IMR-90 (cell line): ENCODE data around the gene LRRTM4. TPM values are rescaled to one million over a fixed set of nuclear protein-coding genes. Genes with fewer than 3 reads are reported as not detected.

Source experiments
- ATAC-seq: fragments of 200-7000 bp; cut with Tn5 transposase; 2 replicates; pipeline ENCODE4 v1.9.1; 2020; ENCODE audit warnings: low read depth, mild to moderate bottlenecking, moderate library complexity
- BruUV-seq: library from RNA; stranded (reverse); fragments of 400-500 nt; replicated peaks from 2 replicates; lab custom pipeline; 2021; lab: Mats Ljungman, UMichigan
- CTCF ChIA-PET: fragments of 300-600 bp; formaldehyde crosslinking; extraction: SDS; loops from one replicate; lab custom pipeline; 2021; ENCODE audit warnings: antibody characterized with exemption; lab: Yijun Ruan, JAX
- POLR2A ChIA-PET: fragments of 300-600 bp; sonication (Branson Sonifier 250); formaldehyde crosslinking; loops from one replicate; lab custom pipeline; 2022; ENCODE audit warnings: antibody characterized with exemption; ENCODE audit not compliant: unreplicated experiment; lab: Charles Lee
- DNase-seq: peaks from one replicate; pipeline ENCODE4 v3.0.0; 2013
- H2AFZ ChIP-seq: replicated peaks from 2 replicates; pipeline ENCODE3; 2013; ENCODE audit warnings: low read length, mild to moderate bottlenecking; ENCODE audit not compliant: poor library complexity
- H2AK5ac ChIP-seq: 2 replicates; pipeline ENCODE4 v1.6.1; 2013; ENCODE audit warnings: low read depth, low read length, inconsistent platforms
- H2AK9ac ChIP-seq: replicated peaks from 2 replicates; pipeline ENCODE3; 2013; ENCODE audit warnings: mild to moderate bottlenecking, low read depth, low read length, moderate library complexity; ENCODE audit not compliant: poor library complexity
- H2BK120ac ChIP-seq: 2 replicates; pipeline ENCODE4 v1.6.1; 2013; ENCODE audit warnings: low read depth, low read length, inconsistent platforms
- H2BK15ac ChIP-seq: 3 replicates; pipeline ENCODE4 v1.6.1; 2013; ENCODE audit warnings: low read depth, low read length, inconsistent platforms
- H2BK20ac ChIP-seq: 2 replicates; pipeline ENCODE4 v1.6.1; 2013; ENCODE audit warnings: low read depth, mild to moderate bottlenecking, inconsistent platforms, low read length, moderate library complexity
- H2BK5ac ChIP-seq: 2 replicates; pipeline ENCODE4 v1.6.1; 2013; ENCODE audit warnings: mild to moderate bottlenecking, low read depth, low read length, inconsistent platforms; ENCODE audit not compliant: poor library complexity, severe bottlenecking
- H3K14ac ChIP-seq: replicated peaks from 2 replicates; pipeline ENCODE4 v1.6.1; 2013; ENCODE audit warnings: low read depth, low read length, inconsistent platforms
- H3K18ac ChIP-seq: 2 replicates; pipeline ENCODE4 v1.6.1; 2013; ENCODE audit warnings: low read depth, low read length, control low read depth
- H3K23ac ChIP-seq: 2 replicates; pipeline ENCODE4 v1.6.1; 2013; ENCODE audit warnings: low read depth, low read length, inconsistent platforms
- H3K27ac ChIP-seq: 2 replicates; pipeline ENCODE4 v1.5.1; 2013; ENCODE audit warnings: mild to moderate bottlenecking, control low read depth, low read length; ENCODE audit not compliant: insufficient read depth
- H3K27me3 ChIP-seq: 2 replicates; pipeline ENCODE4 v1.6.1; 2013; ENCODE audit warnings: low read length; ENCODE audit not compliant: control insufficient read depth, insufficient read depth
- H3K36me3 ChIP-seq: 2 replicates; pipeline ENCODE4 v1.6.1; 2013; ENCODE audit warnings: low read length, mixed read lengths; ENCODE audit not compliant: control insufficient read depth, insufficient read depth
- H3K4ac ChIP-seq: 2 replicates; pipeline ENCODE4 v1.6.1; 2013; ENCODE audit warnings: low read depth, low read length, inconsistent platforms
- H3K4me1 ChIP-seq: 2 replicates; pipeline ENCODE4 v1.6.1; 2013; ENCODE audit warnings: low read length, mixed read lengths; ENCODE audit not compliant: control insufficient read depth, insufficient read depth
- H3K4me2 ChIP-seq: 2 replicates; pipeline ENCODE4 v1.6.1; 2013; ENCODE audit warnings: low read depth, mild to moderate bottlenecking, control low read depth, low read length, moderate library complexity
- H3K4me3 ChIP-seq: 2 replicates; pipeline ENCODE4 v1.5.1; 2013; ENCODE audit warnings: low read depth, mild to moderate bottlenecking, control low read depth, low read length, moderate library complexity; ENCODE audit not compliant: insufficient read depth
- H3K56ac ChIP-seq: 2 replicates; pipeline ENCODE4 v1.6.1; 2013; ENCODE audit warnings: low read length, inconsistent platforms; ENCODE audit not compliant: insufficient read depth; ENCODE audit errors: extremely low read depth
- H3K79me1 ChIP-seq, 2 experiments: 2 replicates each; pipeline ENCODE4 v1.6.1; 2013; ENCODE audit warnings: low read length in 2 of 2, inconsistent platforms in 1 of 2, low read depth in 1 of 2
- H3K9ac ChIP-seq: 2 replicates; pipeline ENCODE4 v1.6.1; 2013; ENCODE audit warnings: low read depth, low read length, control low read depth
- H3K9me1 ChIP-seq: 2 replicates; pipeline ENCODE4 v1.6.1; 2013; ENCODE audit warnings: low read length, inconsistent platforms; ENCODE audit not compliant: insufficient read depth
- H3K9me3 ChIP-seq: 2 replicates; pipeline ENCODE4 v1.6.1; 2013; ENCODE audit warnings: low read length; ENCODE audit not compliant: control insufficient read depth, insufficient read depth
- H4K20me1 ChIP-seq: 2 replicates; pipeline ENCODE4 v1.6.1; 2013; ENCODE audit warnings: low read length, inconsistent platforms; ENCODE audit not compliant: insufficient read depth
- H4K5ac ChIP-seq: 2 replicates; pipeline ENCODE4 v1.6.1; 2013; ENCODE audit warnings: mild to moderate bottlenecking, low read depth, low read length, control low read depth
- H4K8ac ChIP-seq, 2 experiments: 2 replicates each; pipeline ENCODE4 v1.6.1; 2013; ENCODE audit warnings: low read depth in 2 of 2, low read length in 2 of 2, control low read depth in 1 of 2, inconsistent platforms in 1 of 2
- H4K91ac ChIP-seq: 2 replicates; pipeline ENCODE4 v1.6.1; 2013; ENCODE audit warnings: low read depth, low read length, inconsistent platforms; ENCODE audit not compliant: insufficient read depth
- BHLHE40 ChIP-seq: fragments of 150-350 bp; IDR thresholded peaks from 2 replicates; pipeline ENCODE4 v1.6.1; 2016; ENCODE audit warnings: mild to moderate bottlenecking, low read depth, low read length
- CEBPB ChIP-seq: IDR thresholded peaks from 2 replicates; pipeline ENCODE4 v1.6.1; 2012; ENCODE audit warnings: low read depth, low read length, improper control_type of control experiment
- CHD1 ChIP-seq: IDR thresholded peaks from 2 replicates; pipeline ENCODE4 v1.6.1; 2012; ENCODE audit warnings: low read depth, low read length, improper control_type of control experiment
- ELK1 ChIP-seq: fragments of 150-350 bp; IDR thresholded peaks from 2 replicates; pipeline ENCODE4 v1.6.1; 2016; ENCODE audit warnings: low read depth, mild to moderate bottlenecking, low read length, moderate library complexity, borderline replicate concordance
- FOS ChIP-seq: fragments of 150-350 bp; IDR thresholded peaks from 2 replicates; pipeline ENCODE4 v1.6.1; 2016; ENCODE audit warnings: low read depth, low read length
- MAFK ChIP-seq: IDR thresholded peaks from 2 replicates; pipeline ENCODE4 v1.6.1; 2012; ENCODE audit warnings: low read depth, low read length, improper control_type of control experiment
- MAZ ChIP-seq: IDR thresholded peaks from 2 replicates; pipeline ENCODE4 v1.6.1; 2012; ENCODE audit warnings: low read depth, mild to moderate bottlenecking, low read length, improper control_type of control experiment, moderate library complexity, borderline replicate concordance
- MXI1 ChIP-seq: IDR thresholded peaks from 2 replicates; pipeline ENCODE4 v1.6.1; 2012; ENCODE audit warnings: low read depth, mild to moderate bottlenecking, low read length, moderate library complexity, borderline replicate concordance
- NFE2L2 ChIP-seq: fragments of 150-350 bp; IDR thresholded peaks from 2 replicates; pipeline ENCODE4 v1.6.1; 2016; ENCODE audit warnings: low read depth, mild to moderate bottlenecking, low read length
- POLR2A ChIP-seq: IDR thresholded peaks from 2 replicates; pipeline ENCODE4 v1.6.1; 2012; ENCODE audit warnings: mild to moderate bottlenecking, low read depth, low read length
- RAD21 ChIP-seq: IDR thresholded peaks from 2 replicates; pipeline ENCODE4 v1.6.1; 2012; ENCODE audit warnings: low read length, improper control_type of control experiment
- RCOR1 ChIP-seq: IDR thresholded peaks from 2 replicates; pipeline ENCODE4 v1.6.1; 2012; ENCODE audit warnings: mild to moderate bottlenecking, low read length, improper control_type of control experiment; ENCODE audit not compliant: insufficient replicate concordance
- RFX5 ChIP-seq: IDR thresholded peaks from 2 replicates; pipeline ENCODE4 v1.8.0; 2012; ENCODE audit warnings: low read depth, mild to moderate bottlenecking, low read length, moderate library complexity
- SMC3 ChIP-seq: fragments of 150-350 bp; IDR thresholded peaks from 2 replicates; pipeline ENCODE4 v1.6.1; 2016; ENCODE audit warnings: low read depth, mild to moderate bottlenecking, antibody characterized with exemption, low read length, moderate library complexity
- WGBS, 2 experiments: methylation state at CpG; one replicate each; pipeline versions ENCODE4 v1.1.5 to v1.1.7; 2013; ENCODE audit warnings: missing lambda C conversion rate in 2 of 2; ENCODE audit not compliant: insufficient read length in 1 of 2; ENCODE audit errors: extremely low coverage in 2 of 2; 5-methylcytosine and 5-hydroxymethylcytosine counted together
- dilution Hi-C: fragments of 300-500 bp; cut with HindIII; formaldehyde crosslinking; loops from one replicate; pipeline ENCODE4 v1.14.3; 2018; ENCODE audit warnings: low sequenced_read_pairs; ENCODE audit not compliant: unreplicated experiment
- in situ Hi-C: fragments of 300-500 bp; cut with MboI; formaldehyde crosslinking; loops from 3 replicates; pipeline ENCODE4 v1.14.3; 2019; ENCODE audit warnings: low sequenced_read_pairs, inconsistent platforms, mixed read lengths
- intact Hi-C: fragments of 100-400 bp; cut with micrococcal nuclease; formaldehyde crosslinking; loops from 2 replicates; pipeline ENCODE4 v1.10.0; 2022
- polyA plus RNA-seq, 3 experiments: library from polyadenylated mRNA; depleted of rRNA; stranded (reverse); fragments of >200 nt; gene quantifications; 2 replicates each; pipeline ENCODE4 v1.2.3, GENCODE V29; 2012; ENCODE audit warnings: low replicate concordance in 1 of 3
- total RNA-seq: library from RNA; depleted of rRNA; stranded (reverse); fragments of >200 nt; gene quantifications from 2 replicates; pipeline ENCODE4 v1.2.3, GENCODE V29; 2012
- TF ChIP-seq, protein P1 (sequence below): fragments of 150-350 bp; IDR thresholded peaks from 2 replicates; pipeline ENCODE4 v1.6.1; 2017; ENCODE audit warnings: mild to moderate bottlenecking, antibody characterized with exemption, low read length, low read depth

The LRRTM4 gene
- total and polyA plus RNA-seq, 2 of the 4 experiments (the other 2 are of a cell fraction) = not detected

GRCh38 chr2:77520641-77521547 is 1.3 kb downstream of the LRRTM4 start (continued):
- TF ChIP-seq CEBPB = no peak

- Histone ChIP-seq H3K4me2 (no peak overlapping the region), H4K8ac (no peak overlapping the region), H4K91ac (no peak overlapping the region), H3K23ac (no peak overlapping the region), H3K4me1 (no peaks in the 10 kb centered on the region), H4K20me1 (no peaks in the 10 kb centered on the region), H3K4ac (no peak overlapping the region), H2BK5ac (no peak overlapping the region), H3K9ac (no peak overlapping the region), H3K79me1 (no peaks in the 10 kb centered on the region), H2AK9ac (no peak overlapping the region), H3K27ac (no peak overlapping the region), H2BK120ac (no peak overlapping the region), H3K9me1 (no peaks in the 10 kb centered on the region), H3K14ac (no peak overlapping the region), H3K36me3 (no peaks in the 10 kb centered on the region), H2BK20ac (no peak overlapping the region), H2AFZ (no peak overlapping the region), H3K27me3 (no peaks in the 10 kb centered on the region), H3K18ac (no peak overlapping the region), H2AK5ac (no peak overlapping the region), H3K56ac (no peak overlapping the region), H3K9me3 (peaks cover 8% of the 10 kb centered on the region; the same call in 1 of the 2 replicates), H4K5ac (no peak overlapping the region), H2BK15ac (no peak overlapping the region), H3K4me3 (no peak overlapping the region)
- dilution Hi-C loops = no loop called here
- DNase-seq (no peak), ATAC-seq (no peak)
- ChIA-PET POLR2A (no interaction called here), CTCF (no interaction called here)
- intact Hi-C loops = no loop called here
- 17% methylated on average over 1 of the region's 7 CpGs; no CpG with 5 or more reads in 1 of the 2 experiments for WGBS, 2 experiments
- no TSS peak for BruUV-seq
- in situ Hi-C loops = no loop called here
- TF ChIP-seq FOS = no peak
- TF ChIP-seq RCOR1 = no peak
- TF ChIP-seq, protein P1, sequence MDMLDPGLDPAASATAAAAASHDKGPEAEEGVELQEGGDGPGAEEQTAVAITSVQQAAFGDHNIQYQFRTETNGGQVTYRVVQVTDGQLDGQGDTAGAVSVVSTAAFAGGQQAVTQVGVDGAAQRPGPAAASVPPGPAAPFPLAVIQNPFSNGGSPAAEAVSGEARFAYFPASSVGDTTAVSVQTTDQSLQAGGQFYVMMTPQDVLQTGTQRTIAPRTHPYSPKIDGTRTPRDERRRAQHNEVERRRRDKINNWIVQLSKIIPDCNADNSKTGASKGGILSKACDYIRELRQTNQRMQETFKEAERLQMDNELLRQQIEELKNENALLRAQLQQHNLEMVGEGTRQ = no peak
- no peak for TF ChIP-seq ELK1
- TF ChIP-seq POLR2A = no peak
- TF ChIP-seq BHLHE40 = no peak
- TF ChIP-seq RFX5 = no peak
- no peak for TF ChIP-seq CHD1
- no peak for TF ChIP-seq MXI1
- no peak for TF ChIP-seq NFE2L2
- no peak for TF ChIP-seq SMC3
- no peak for TF ChIP-seq RAD21
- TF ChIP-seq MAZ = no peak
- no peak for TF ChIP-seq MAFK
Observed at GRCh38 chr2:77519888-77520506, 2.2 kb downstream of the LRRTM4 start.
